HG02610 (cell line): ENCODE data around the gene PALD1.

Experiments used
- ATAC-seq: cut with Tn5 transposase; IDR thresholded peaks from one replicate; pipeline ENCODE4 v1.9.1; 2021; ENCODE audit warnings: mild to moderate bottlenecking, moderate library complexity; ENCODE audit not compliant: unreplicated experiment

The PALD1 gene

GRCh38 chr10:70478191-70479164 lies at the start of gene PALD1:
PALD1 (plus strand) TSS chr10:70478767; CDS start chr10:70525952, 47,185 bp downstream.
- no peak for ATAC-seq

GRCh38 chr10:70430493-70431445 lies 47.8 kb upstream of the PALD1 start:
- ATAC-seq = no peak

GRCh38 chr10:70432101-70432500 lies 46.5 kb upstream of the PALD1 start:
- ATAC-seq = no peak

- ATAC-seq = no peak
These were observed 45.9 kb upstream of the PALD1 start for GRCh38 chr10:70432561-70433263.

GRCh38 chr10:70433581-70434280 lies 44.8 kb upstream of the PALD1 start:
- no peak for ATAC-seq

GRCh38 chr10:70435241-70436085 lies 43.1 kb upstream of the PALD1 start:
- ATAC-seq = no peak

GRCh38 chr10:70437721-70438120 lies 40.8 kb upstream of the PALD1 start:
- ATAC-seq = no peak

GRCh38 chr10:70440296-70441160 lies 38.0 kb upstream of the PALD1 start:
- no peak for ATAC-seq

GRCh38 chr10:70441161-70441894 lies 37.2 kb upstream of the PALD1 start, which contains the start of gene NODAL:
NODAL (minus strand) TSS chr10:70441681; CDS start chr10:70441667, 14 bp downstream.
- no peak for ATAC-seq

GRCh38 chr10:70441895-70442309 lies 36.7 kb upstream of the PALD1 start:
- no peak for ATAC-seq

- no peak for ATAC-seq
These were observed 36.1 kb upstream of the PALD1 start for GRCh38 chr10:70442332-70442988.

GRCh38 chr10:70444744-70445143 lies 33.8 kb upstream of the PALD1 start:
- no peak for ATAC-seq

- ATAC-seq = no peak
These were observed 32.6 kb upstream of the PALD1 start for GRCh38 chr10:70445718-70446657.

- ATAC-seq = no peak
These were observed 30.3 kb upstream of the PALD1 start for GRCh38 chr10:70448236-70448635.

- ATAC-seq = no peak
These were observed 23.3 kb upstream of the PALD1 start for GRCh38 chr10:70455213-70455630.

GRCh38 chr10:70456164-70456563 lies 22.4 kb upstream of the PALD1 start:
- no peak for ATAC-seq
